Inflammatory macrophage treated with lipopolysaccharide for 4 hours (primary cell): Measurements from ENCODE around the gene PDXDC1.
"Not testable (repeated sequence)": the region's sequence is repeated elsewhere in the genome, so short reads cannot be mapped to it uniquely, and the experiment has no call there.

Source experiments
- DNase-seq: peaks from one replicate; pipeline ENCODE4 v3.0.0-alpha.2; 2020

Gene PDXDC1

GRCh38 chr16:15016951-15017580 is 42.2 kb downstream of the PDXDC1 start:
- DNase-seq = peak; percentile 17

- not testable (repeated sequence) for DNase-seq
These were observed 46.6 kb downstream of the PDXDC1 start for GRCh38 chr16:15021429-15021828.

- DNase-seq = peak; percentile 33
These were observed 47.4 kb downstream of the PDXDC1 start for GRCh38 chr16:15022194-15022593.

- DNase-seq = peak; percentile 86
These were observed 48.7 kb downstream of the PDXDC1 start for GRCh38 chr16:15023381-15024077.

GRCh38 chr16:15024858-15025199 is 50.0 kb downstream of the PDXDC1 start:
- DNase-seq = not testable (repeated sequence)

GRCh38 chr16:15025234-15025951 is 50.6 kb downstream of the PDXDC1 start:
- DNase-seq = not testable (repeated sequence)

- not testable (repeated sequence) for DNase-seq
These were observed 52.2 kb downstream of the PDXDC1 start for GRCh38 chr16:15027051-15027450.

GRCh38 chr16:15027503-15028344 is 52.9 kb downstream of the PDXDC1 start:
- DNase-seq = not testable (repeated sequence)

- DNase-seq = not testable (repeated sequence)
These were observed 53.5 kb downstream of the PDXDC1 start for GRCh38 chr16:15028345-15028715.

GRCh38 chr16:15028801-15029698 is 54.2 kb downstream of the PDXDC1 start:
- not testable (repeated sequence) for DNase-seq

- DNase-seq = not testable (repeated sequence)
These were observed 54.9 kb downstream of the PDXDC1 start for GRCh38 chr16:15029749-15030148.

- DNase-seq = peak; percentile 66
These were observed 56.4 kb downstream of the PDXDC1 start for GRCh38 chr16:15031179-15031578.

GRCh38 chr16:15031586-15031985 is 56.8 kb downstream of the PDXDC1 start:
- no peak for DNase-seq

GRCh38 chr16:15032547-15033308 is 57.9 kb downstream of the PDXDC1 start:
- no peak for DNase-seq

GRCh38 chr16:15033309-15033707 is 58.5 kb downstream of the PDXDC1 start:
- DNase-seq = no peak

GRCh38 chr16:15034266-15035162 is 59.7 kb downstream of the PDXDC1 start:
- DNase-seq = peak; percentile 22

- DNase-seq = no peak
These were observed 60.4 kb downstream of the PDXDC1 start for GRCh38 chr16:15035163-15035729.

- no peak for DNase-seq
These were observed 62.2 kb downstream of the PDXDC1 start for GRCh38 chr16:15037003-15037402.

GRCh38 chr16:15037745-15038144 is 62.9 kb downstream of the PDXDC1 start:
- no peak for DNase-seq

GRCh38 chr16:15038689-15039088 is 63.9 kb downstream of the PDXDC1 start:
- DNase-seq = no peak
